ENCODE results near the gene TBK1. TPM values are rescaled to one million over a fixed set of nuclear protein-coding genes. Genes with fewer than 3 reads are reported as not detected.

The TBK1 gene
- total RNA-seq, 1 experiment from 2014 or later = 33.8 TPM

GRCh38 chr12:64450711-64451486 is 1.0 kb upstream of the TBK1 start:
- Histone ChIP-seq H3K4me3 (ENCODE audit: low read depth, low read length, poor library complexity, severe bottlenecking) (peak overlapping the region; percentile 90), H3K9me3 (ENCODE audit: low read depth, low read length, poor library complexity, severe bottlenecking) (no peaks in the 10 kb centered on the region), H3K36me3 (ENCODE audit: insufficient read depth, low read length, poor library complexity, severe bottlenecking) (peaks cover 41% of the 10 kb centered on the region), H3K27me3 (replicated peaks; ENCODE audit: insufficient read depth, low read depth, low read length, poor library complexity) (no peaks in the 10 kb centered on the region), H3K27ac (ENCODE audit: low read depth, low read length, poor library complexity, severe bottlenecking) (peak overlapping the region; percentile 87), H3K4me1 (ENCODE audit: insufficient read depth, low read length, poor library complexity, severe bottlenecking) (peaks cover 9% of the 10 kb centered on the region)
- peak; percentile 54 for DNase-seq (ENCODE audit: low spot score)
- intact Hi-C loops (cut with micrococcal nuclease; ENCODE audit: unreplicated experiment) = loop anchor here (10.0 kb wide), 1 partner anchor 244 kb away; no protein-coding TSS in a partner anchor
- ChIA-PET POLR2A (ENCODE audit: low non-redundant PET) (no interaction called here), CTCF (no interaction called here)
- TF ChIP-seq CTCF (conservative IDR thresholded peaks at IDR 0.05; ENCODE audit: low read depth, low read length) = no peak
- no peak for TF ChIP-seq EZH2 (IDR thresholded peaks at IDR 0.05; ENCODE audit: borderline replicate concordance, low read depth, low read length, poor library complexity, severe bottlenecking)
- BruUV-seq (replicated peaks) = no TSS peak

- POLR2A ChIA-PET (ENCODE audit: low non-redundant PET) = interaction anchor here (0.6 kb wide), 1 partner anchor 385 kb away, joined by 25 read pairs; no protein-coding TSS in a partner anchor
- Histone ChIP-seq H3K4me1 (ENCODE audit: insufficient read depth, low read length, poor library complexity, severe bottlenecking) (peaks cover 15% of the 10 kb centered on the region), H3K27ac (ENCODE audit: low read depth, low read length, poor library complexity, severe bottlenecking) (peak overlapping the region; percentile 87), H3K27me3 (replicated peaks; ENCODE audit: insufficient read depth, low read depth, low read length, poor library complexity) (no peaks in the 10 kb centered on the region), H3K36me3 (ENCODE audit: insufficient read depth, low read length, poor library complexity, severe bottlenecking) (peaks cover 23% of the 10 kb centered on the region), H3K4me3 (ENCODE audit: low read depth, low read length, poor library complexity, severe bottlenecking) (peak overlapping the region; percentile 90), H3K9me3 (ENCODE audit: low read depth, low read length, poor library complexity, severe bottlenecking) (no peaks in the 10 kb centered on the region)
- DNase-seq (ENCODE audit: low spot score) = peak; percentile 41
- no peak for TF ChIP-seq EZH2 (IDR thresholded peaks at IDR 0.05; ENCODE audit: borderline replicate concordance, low read depth, low read length, poor library complexity, severe bottlenecking)
- no peak for TF ChIP-seq CTCF (conservative IDR thresholded peaks at IDR 0.05; ENCODE audit: low read depth, low read length)
- BruUV-seq (replicated peaks) = TSS peak; percentile 44
- CTCF ChIA-PET = no interaction called here
- intact Hi-C loops (cut with micrococcal nuclease; ENCODE audit: unreplicated experiment) = loop anchor here (10.0 kb wide), 1 partner anchor 242 kb away; no protein-coding TSS in a partner anchor
These were observed 824 bp downstream of the TBK1 start for GRCh38 chr12:64452559-64453329.

- Histone ChIP-seq H3K27me3 (replicated peaks; ENCODE audit: insufficient read depth, low read depth, low read length, poor library complexity) (no peaks in the 10 kb centered on the region), H3K4me3 (ENCODE audit: low read depth, low read length, poor library complexity, severe bottlenecking) (no peak overlapping the region), H3K36me3 (ENCODE audit: insufficient read depth, low read length, poor library complexity, severe bottlenecking) (peaks cover 4% of the 10 kb centered on the region), H3K27ac (ENCODE audit: low read depth, low read length, poor library complexity, severe bottlenecking) (peak overlapping the region; percentile 21), H3K9me3 (ENCODE audit: low read depth, low read length, poor library complexity, severe bottlenecking) (no peaks in the 10 kb centered on the region), H3K4me1 (ENCODE audit: insufficient read depth, low read length, poor library complexity, severe bottlenecking) (peaks cover 25% of the 10 kb centered on the region)
- DNase-seq (ENCODE audit: low spot score) = no peak
- ChIA-PET POLR2A (ENCODE audit: low non-redundant PET) (interaction anchor here (0.6 kb wide), 1 partner anchor 67 kb away, joined by 3 read pairs; no protein-coding TSS in a partner anchor), CTCF (no interaction called here)
- BruUV-seq (replicated peaks) = no TSS peak
- TF ChIP-seq EZH2 (IDR thresholded peaks at IDR 0.05; ENCODE audit: borderline replicate concordance, low read depth, low read length, poor library complexity, severe bottlenecking) (no peak), CTCF (conservative IDR thresholded peaks at IDR 0.05; ENCODE audit: low read depth, low read length) (no peak)
- intact Hi-C loops (cut with micrococcal nuclease; ENCODE audit: unreplicated experiment) = loop anchor here (10.0 kb wide), 1 partner anchor 239 kb away; no protein-coding TSS in a partner anchor
These were observed 3.6 kb downstream of the TBK1 start for GRCh38 chr12:64455506-64455905.
